NCI-H82 treated with DMSO at 0.1 percent for 48 hours (cell line): ENCODE data around the gene PSMG1.

Experiments used
- DNase-seq: peaks from one replicate; lab custom pipeline; 2025; ENCODE audit not compliant: unreplicated experiment; lab: John Stamatoyannopoulos, UW

Gene PSMG1

DNA sequence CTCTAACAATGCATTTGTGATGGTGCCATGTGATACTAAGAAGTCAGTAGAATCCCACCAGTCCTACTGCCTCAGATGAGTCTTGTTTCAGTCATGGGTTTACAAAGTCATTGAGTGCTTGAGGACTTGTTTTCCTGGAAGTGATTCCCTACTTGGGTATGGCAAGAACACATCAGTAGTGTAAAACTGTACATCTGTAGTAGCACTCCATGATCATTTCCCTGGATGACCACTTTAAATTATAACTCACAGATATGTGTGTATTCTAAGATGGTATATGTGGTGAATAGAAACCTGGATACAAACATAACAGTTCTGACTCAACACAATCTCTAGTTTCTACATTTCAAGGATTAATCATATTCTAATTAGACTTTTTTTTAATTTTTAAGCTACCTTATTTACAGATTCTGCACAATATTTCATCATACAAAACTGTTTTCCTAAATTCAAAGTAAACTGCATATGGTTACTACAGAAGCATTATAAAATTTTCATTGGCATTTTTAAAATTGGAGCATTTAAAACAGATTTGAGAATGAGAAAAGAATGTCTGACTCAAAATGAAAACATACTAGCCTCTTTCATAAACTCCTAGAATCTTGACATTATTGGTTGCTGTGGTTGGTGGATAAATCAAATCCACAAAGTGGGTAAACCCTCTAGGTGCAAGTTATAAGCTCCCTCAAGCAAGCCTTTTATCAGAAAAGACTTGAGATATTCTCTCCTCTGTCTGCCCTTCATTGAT is 6.8 kb upstream of the PSMG1 start:
- DNase-seq = no peak

DNA sequence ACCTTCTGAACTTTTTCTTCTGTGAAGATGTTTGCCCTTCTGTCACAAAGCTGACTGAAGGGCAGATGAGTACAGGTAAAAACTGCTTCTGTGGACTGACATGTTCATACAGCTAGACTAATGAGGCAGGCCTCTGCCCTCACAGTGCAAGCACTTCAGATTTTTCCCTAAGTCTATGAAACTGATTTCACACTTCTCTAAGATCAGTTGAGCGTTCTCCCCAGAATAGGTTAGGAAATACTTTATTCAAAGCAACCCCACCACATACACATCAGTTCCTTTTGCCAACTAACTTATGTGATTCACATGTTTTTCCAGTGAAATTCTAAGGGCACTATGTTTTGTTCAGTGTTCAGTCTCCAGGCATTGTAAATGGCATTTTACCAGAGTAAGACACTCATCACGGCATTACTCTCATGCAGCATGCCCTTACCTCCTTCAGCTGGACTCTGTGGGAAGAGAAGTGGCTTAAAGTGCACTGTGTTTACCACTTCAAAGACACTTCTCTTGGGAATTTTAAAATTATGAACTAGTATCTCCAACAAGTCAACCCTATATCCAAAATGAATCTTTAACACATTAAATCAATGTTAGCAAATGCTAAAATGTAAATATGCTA is 5.4 kb upstream of the PSMG1 start:
- DNase-seq = no peak

GRCh38 chr21:39187141-39187540 is 3.9 kb upstream of the PSMG1 start:
- DNase-seq = no peak

GRCh38 chr21:39186676-39187075 is 3.4 kb upstream of the PSMG1 start:
- DNase-seq = no peak

- DNase-seq = no peak
These were observed 1.9 kb upstream of the PSMG1 start for GRCh38 chr21:39185157-39185556.

GRCh38 chr21:39184050-39184980 is 1.1 kb upstream of the PSMG1 start:
- DNase-seq = no peak

DNA sequence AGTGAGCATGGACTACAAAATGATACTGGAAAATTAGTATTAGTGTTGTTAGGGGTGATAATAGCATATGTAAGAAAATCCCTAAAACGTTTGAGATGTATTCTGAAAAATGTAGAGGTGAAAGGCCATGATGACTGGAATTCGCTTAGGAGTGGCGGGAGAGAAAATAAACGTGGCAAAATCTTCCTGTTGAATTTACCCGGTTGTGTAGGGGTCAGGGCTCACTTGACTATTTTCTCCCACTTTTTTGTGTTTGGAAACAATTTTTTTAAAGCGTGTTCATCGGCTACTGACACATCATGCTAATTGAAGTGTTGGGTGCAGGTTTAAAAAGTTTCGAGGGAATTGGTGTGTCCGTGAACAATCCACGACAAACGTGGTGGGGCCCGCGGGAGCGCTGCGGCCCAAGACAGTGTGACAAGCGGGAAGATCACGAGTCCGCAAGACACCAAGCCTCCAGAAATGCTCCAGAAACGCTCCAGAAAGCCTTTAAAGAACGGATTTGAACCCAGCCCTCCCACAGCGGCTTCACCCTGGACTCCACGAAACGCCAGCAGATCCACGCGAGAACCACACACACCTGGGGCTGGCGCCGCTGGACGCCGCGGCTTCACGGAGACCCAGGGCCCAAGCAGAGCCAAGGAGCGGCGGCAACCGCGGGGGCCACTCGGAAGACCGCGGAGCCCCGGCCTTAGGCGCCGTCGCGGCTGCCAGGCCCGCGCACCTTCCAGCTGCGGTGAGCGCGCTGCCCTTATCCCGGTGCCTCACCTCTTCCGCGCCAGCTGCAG is 573 bp downstream of the PSMG1 start:
- no peak for DNase-seq

GRCh38 chr21:39182016-39182415 is 1.2 kb downstream of the PSMG1 start:
- DNase-seq = no peak

- DNase-seq = no peak
These were observed 1.9 kb downstream of the PSMG1 start for GRCh38 chr21:39181205-39181818.

GRCh38 chr21:39180429-39181019 is 2.7 kb downstream of the PSMG1 start:
- DNase-seq = no peak

- DNase-seq = no peak
These were observed 4.8 kb downstream of the PSMG1 start for GRCh38 chr21:39178421-39178820.

DNA sequence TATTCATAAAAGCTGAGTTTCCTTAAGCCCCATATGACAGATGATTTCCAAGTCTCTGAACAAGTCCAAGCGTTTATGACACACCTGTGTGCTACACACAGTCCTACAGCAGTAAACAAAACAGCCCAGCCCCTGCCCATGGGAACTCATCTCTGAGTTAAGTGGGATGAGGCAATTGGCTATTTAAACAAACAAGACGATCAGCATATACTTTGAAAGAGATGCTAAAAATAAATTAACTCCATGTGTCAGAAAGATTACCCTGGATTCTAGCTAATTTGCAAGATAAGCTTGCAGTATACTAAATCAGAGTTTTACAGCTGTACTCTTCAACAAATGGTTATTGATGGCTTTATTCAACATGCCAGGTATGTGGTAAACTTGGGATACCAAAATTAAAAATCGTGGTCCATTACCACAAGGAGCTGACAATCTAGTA is 7.0 kb downstream of the PSMG1 start:
- no peak for DNase-seq

- no peak for DNase-seq
These were observed 7.6 kb downstream of the PSMG1 start for GRCh38 chr21:39175665-39176064.

DNA sequence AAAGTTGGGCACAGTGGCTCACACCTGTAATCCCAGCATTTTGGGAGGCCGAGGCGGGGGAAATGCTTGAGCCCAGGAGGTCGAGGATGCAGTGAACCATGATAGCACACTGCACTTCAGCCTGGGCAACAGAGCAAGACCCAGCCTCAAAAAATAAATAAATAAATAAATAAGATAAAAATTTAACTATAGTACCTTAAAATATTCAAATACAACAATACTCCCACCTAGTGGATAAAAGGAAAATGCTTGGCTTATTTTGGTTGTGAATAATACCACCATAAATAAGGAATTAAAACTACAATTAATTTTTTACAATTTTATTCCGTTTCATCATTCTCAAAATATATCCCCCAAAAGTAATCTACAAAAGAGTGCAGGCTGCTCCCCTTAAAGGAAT is 8.1 kb downstream of the PSMG1 start:
- DNase-seq = no peak

GRCh38 chr21:39173716-39174680 is 9.3 kb downstream of the PSMG1 start:
- DNase-seq = no peak

GRCh38 chr21:39169906-39170305 is 13.3 kb downstream of the PSMG1 start:
- DNase-seq = no peak

GRCh38 chr21:39168800-39169199 is 14.5 kb downstream of the PSMG1 start:
- no peak for DNase-seq

DNA sequence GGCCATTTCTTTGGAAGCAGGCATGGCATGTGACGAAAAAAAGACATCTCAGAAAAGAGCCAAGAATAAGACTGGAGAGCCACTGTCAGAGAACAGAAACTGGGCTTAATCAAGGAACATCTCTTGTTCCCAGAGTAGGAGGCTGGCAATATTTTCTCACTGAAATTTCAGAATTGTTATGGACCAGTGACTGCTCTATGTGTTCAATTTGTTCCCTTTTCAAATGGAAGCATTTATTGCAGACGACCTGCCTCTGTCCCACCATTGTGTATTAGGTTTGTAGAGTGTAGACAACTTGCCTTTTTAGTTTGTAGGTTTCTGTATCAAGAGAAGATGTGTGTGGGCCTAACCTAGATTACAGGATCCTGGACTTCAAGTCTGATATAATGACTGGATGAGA is 18.7 kb downstream of the PSMG1 start:
- DNase-seq = no peak

- DNase-seq = no peak
These were observed 22.2 kb downstream of the PSMG1 start for GRCh38 chr21:39161064-39161463.
